Left lobe of liver (tissue), 2 donors: ENCODE measurements around the gene ARHGAP6. TPM values are rescaled to one million over a fixed set of nuclear protein-coding genes. Genes with fewer than 3 reads are reported as not detected.
"Not testable (repeated sequence)": the region's sequence is repeated elsewhere in the genome, so short reads cannot be mapped to it uniquely, and the experiment has no call there.

Source experiments
- ATAC-seq: fragments of 200-7000 bp; cut with Tn5 transposase; one replicate; pipeline ENCODE4 v1.9.1; 2020; ENCODE audit warnings: mild to moderate bottlenecking, moderate library complexity
- DNase-seq: peaks from one replicate; pipeline ENCODE4 v3.0.0-alpha.2; 2020; ENCODE audit warnings: low spot score
- total RNA-seq: library from RNA; stranded (reverse); gene quantifications from one replicate; pipeline ENCODE4 v1.2.1, GENCODE V29; 2021
- donor health status: DM: no; HTN: no; CAD: no; lungs with moderate emphysema.
- donor health status: DM: no; HTN: yes; CAD: no.

ARHGAP6 gene
- total RNA-seq, 1 donor from 2014 or later, result 0.65 TPM

- ATAC-seq (no peak), DNase-seq (no peak)
Measured at GRCh38 chrX:11531226-11531625, 134.5 kb downstream of the ARHGAP6 start.

GRCh38 chrX:11530621-11531020 lies 135.1 kb downstream of the ARHGAP6 start:
- no peak for DNase-seq
- ATAC-seq, result no peak

- DNase-seq (no peak), ATAC-seq (no peak)
Measured at GRCh38 chrX:11528623-11529022, 137.1 kb downstream of the ARHGAP6 start.

GRCh38 chrX:11525685-11526084 lies 140.0 kb downstream of the ARHGAP6 start:
- DNase-seq, result no peak
- ATAC-seq, result no peak

GRCh38 chrX:11519234-11519633 lies 146.5 kb downstream of the ARHGAP6 start:
- not testable (repeated sequence) for DNase-seq, ATAC-seq

GRCh38 chrX:11509786-11510185 lies 155.9 kb downstream of the ARHGAP6 start:
- DNase-seq, result no peak
- no peak for ATAC-seq

GRCh38 chrX:11504234-11504633 lies 161.5 kb downstream of the ARHGAP6 start:
- DNase-seq (no peak), ATAC-seq (peak; percentile 80)

- DNase-seq (no peak), ATAC-seq (no peak)
Measured at GRCh38 chrX:11499076-11500044, 166.4 kb downstream of the ARHGAP6 start.

- ATAC-seq, DNase-seq: not testable (repeated sequence)
Measured at GRCh38 chrX:11491375-11491774, 174.3 kb downstream of the ARHGAP6 start.

- ATAC-seq (no peak), DNase-seq (no peak)
Measured at GRCh38 chrX:11484290-11484689, 181.4 kb downstream of the ARHGAP6 start.

GRCh38 chrX:11481035-11481434 lies 184.7 kb downstream of the ARHGAP6 start:
- ATAC-seq, result no peak
- no peak for DNase-seq

GRCh38 chrX:11480626-11481025 lies 185.1 kb downstream of the ARHGAP6 start:
- DNase-seq (no peak), ATAC-seq (no peak)

GRCh38 chrX:11478911-11479310 lies 186.8 kb downstream of the ARHGAP6 start:
- DNase-seq, result no peak
- ATAC-seq, result no peak

GRCh38 chrX:11478026-11478425 lies 187.7 kb downstream of the ARHGAP6 start:
- no peak for ATAC-seq
- no peak for DNase-seq

- ATAC-seq, result no peak
- no peak for DNase-seq
Measured at GRCh38 chrX:11474576-11474975, 191.1 kb downstream of the ARHGAP6 start.

- no peak for ATAC-seq
- DNase-seq, result no peak
Measured at GRCh38 chrX:11474021-11474420, 191.7 kb downstream of the ARHGAP6 start.

- no peak for ATAC-seq
- no peak for DNase-seq
Measured at GRCh38 chrX:11472879-11473278, 192.8 kb downstream of the ARHGAP6 start.

- no peak for ATAC-seq
- DNase-seq, result no peak
Measured at GRCh38 chrX:11472381-11472780, 193.3 kb downstream of the ARHGAP6 start.

- peak; percentile 83 for ATAC-seq
Measured at GRCh38 chrX:11470250-11470974, 195.3 kb downstream of the ARHGAP6 start.

GRCh38 chrX:11465648-11466411 lies 199.9 kb downstream of the ARHGAP6 start:
- ATAC-seq (no peak), DNase-seq (no peak)

More at GRCh38 chrX:11470250-11470974, 195.3 kb downstream of the ARHGAP6 start:
- DNase-seq, result no peak

- no peak for ATAC-seq
- DNase-seq, result no peak
Measured at GRCh38 chrX:11464836-11465463, 200.8 kb downstream of the ARHGAP6 start.
